Renal cortex interstitium (tissue), 11 donors: ENCODE results near the gene PCBP4. TPM values are rescaled to one million over a fixed set of nuclear protein-coding genes. Genes with fewer than 3 reads are reported as not detected.
"Not testable (repeated sequence)": the region's sequence is repeated elsewhere in the genome, so short reads cannot be mapped to it uniquely, and the experiment has no call there.

ENCODE experiments used
- DNase-seq, 11 donors: peaks; one replicate each; pipeline ENCODE4 v3.0.0-alpha.2; 2013; ENCODE audit warnings: low read depth in 9 of 11, low spot score in 4 of 11; ENCODE audit errors: extremely low read depth in 1 of 11
- polyA plus RNA-seq, 3 donors: library from polyadenylated mRNA; unstranded; fragments of 120-200 nt; gene quantifications; one replicate each; pipeline ENCODE4 v1.2.1, GENCODE V29; 2013; ENCODE audit not compliant: insufficient read length in 3 of 3

The PCBP4 gene
- polyA plus RNA-seq, 3 donors = 56.0 to 77.4 (median 75.5) TPM

DNA sequence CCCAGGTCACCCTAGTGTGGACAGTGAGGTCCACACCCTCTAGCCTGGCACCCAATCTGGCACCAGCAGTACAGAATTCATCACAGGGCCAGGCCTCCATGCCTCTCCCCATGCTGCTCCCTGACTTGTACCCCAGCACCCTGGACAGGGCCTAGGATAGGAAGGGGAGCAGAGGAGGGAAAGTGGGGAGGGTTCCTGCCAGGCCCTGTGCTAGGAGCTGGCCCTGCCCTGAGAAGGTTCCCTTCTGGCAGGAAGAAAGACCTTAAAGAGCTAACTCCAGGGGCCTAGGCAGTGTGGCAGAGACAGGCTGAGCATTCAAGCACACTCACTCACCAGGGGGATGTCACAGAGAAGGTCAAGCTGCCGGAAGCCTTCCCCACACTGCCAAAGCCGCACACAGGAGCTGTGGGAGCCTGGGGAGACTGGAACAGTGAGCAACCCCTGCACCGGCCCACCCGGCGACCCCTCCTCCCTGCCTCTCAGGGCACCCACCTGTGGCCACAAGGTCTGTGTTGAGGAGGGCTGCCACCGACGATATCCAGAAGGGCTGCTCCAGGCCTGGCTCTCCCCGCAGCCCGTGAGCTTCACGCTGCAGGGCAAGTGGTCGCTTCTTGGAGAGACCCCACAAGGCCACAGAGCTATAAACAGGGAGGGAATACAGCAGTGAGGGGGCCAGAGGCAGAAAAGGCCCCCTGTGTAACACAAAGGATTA, 33.0 kb downstream of the PCBP4 start:
- DNase-seq = no peak

DNA sequence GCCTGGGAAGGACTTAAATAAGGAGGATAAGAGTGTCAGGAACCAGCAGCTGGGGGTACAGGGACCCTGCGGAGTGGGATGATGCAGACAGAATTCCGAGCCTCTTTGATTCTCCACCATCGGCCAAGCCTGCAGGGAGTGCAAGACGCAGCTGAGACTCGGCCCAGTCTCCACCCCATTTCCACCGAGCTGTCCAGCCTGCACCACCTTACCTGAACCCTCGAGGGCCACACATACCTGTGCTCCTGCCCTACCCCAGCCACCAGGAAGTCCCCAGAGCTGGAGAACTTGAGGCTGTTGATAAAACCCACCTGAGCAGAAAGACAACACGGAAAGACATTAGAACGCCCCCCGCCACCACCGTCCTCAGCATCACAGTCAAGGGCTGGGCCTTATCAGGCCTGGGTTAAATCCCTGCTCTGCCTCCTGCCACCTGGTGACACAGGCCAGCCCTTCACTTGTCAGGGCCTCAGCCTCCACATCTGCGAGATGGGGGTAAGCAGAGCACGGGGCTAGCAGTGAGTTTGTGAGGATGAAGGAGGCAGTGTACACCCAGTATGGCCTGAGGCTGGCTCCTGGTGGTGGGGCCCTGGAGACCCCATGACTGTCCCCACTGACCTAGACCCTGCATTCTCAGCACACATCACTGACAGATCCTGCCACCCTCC, 33.6 kb downstream of the PCBP4 start:
- DNase-seq = no peak

DNA sequence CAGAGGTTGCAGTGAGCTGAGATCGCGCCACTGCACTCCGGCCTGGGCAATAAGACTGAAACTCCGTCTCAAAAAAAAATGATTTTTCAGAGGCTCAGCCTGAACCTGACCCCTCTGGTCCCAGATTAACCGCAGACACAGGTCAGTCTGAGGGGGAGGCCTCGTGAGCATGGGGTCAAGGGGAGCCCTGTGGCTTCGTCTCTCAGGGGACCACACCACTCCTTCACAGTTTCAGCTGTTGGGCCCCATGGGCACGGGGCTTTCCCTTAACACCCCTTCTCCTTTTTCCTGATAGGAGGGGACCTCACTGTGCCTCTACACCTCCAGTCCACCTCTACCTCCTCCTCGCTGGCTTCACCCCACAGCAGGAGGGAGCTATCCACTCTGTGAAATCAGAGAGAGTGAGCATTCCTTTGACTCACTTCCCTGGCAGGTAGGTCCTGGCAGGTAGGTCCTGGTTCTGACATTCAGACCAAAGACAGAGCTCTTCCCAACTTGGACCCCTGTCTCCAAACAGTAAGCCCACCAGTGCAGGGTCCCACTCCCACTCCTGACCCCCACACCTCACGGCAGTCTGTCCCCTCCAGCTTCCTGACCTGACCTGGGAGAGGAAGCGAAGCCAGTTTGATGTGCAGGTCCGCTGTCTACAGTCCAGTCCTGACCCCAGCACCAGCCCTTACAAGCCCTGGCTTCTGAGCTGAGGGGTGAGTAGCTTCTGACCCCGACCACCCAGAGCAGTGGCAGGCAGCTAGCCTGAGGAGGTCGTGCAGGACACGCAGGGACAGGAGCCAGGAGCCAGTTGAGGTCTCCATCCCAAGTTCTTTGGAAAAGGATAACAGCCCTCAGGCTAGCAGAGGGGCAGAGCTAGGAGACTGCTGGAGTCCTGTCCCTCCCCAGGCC, 34.5 kb downstream of the PCBP4 start:
- DNase-seq = no peak

DNA sequence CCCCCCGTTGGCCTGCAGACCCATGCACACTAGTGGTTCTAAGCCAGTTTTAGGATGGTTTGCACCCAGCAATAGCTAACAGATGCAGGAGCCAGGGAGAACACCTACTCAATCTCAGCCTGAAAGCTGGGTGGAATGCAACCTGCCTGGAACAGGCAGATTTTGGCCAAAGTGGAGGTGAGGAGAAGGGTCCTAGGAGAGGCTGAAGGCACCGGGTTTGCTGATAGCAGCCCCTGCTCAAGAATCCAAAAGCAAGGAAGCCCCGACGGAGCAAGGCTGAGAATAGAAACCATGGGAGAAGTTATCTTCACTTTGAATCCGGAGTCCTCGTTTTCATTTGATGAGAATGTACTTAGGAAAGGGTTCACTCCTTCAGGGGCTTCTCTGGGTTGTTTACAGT, 35.5 kb downstream of the PCBP4 start:
- DNase-seq = no peak

DNA sequence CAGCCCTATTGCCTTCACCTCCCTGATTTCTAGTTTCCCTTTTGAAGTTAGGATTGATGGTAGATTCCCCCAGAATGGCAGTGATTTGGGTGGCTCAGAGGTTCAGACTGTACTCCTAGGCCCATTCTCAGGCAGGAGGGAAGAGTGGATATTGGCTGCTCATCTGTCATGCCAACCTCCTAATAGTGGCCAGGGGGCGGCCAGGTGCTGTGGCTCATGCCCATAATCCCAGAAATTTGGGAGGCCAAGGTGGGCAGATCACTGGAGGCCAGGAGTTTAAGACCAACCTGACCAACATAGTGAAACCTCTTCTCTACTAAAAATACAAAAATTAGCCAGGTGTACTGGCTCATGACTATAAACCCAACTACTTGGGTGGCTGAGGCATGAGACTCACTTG, 36.8 kb downstream of the PCBP4 start:
- DNase-seq = no peak

DNA sequence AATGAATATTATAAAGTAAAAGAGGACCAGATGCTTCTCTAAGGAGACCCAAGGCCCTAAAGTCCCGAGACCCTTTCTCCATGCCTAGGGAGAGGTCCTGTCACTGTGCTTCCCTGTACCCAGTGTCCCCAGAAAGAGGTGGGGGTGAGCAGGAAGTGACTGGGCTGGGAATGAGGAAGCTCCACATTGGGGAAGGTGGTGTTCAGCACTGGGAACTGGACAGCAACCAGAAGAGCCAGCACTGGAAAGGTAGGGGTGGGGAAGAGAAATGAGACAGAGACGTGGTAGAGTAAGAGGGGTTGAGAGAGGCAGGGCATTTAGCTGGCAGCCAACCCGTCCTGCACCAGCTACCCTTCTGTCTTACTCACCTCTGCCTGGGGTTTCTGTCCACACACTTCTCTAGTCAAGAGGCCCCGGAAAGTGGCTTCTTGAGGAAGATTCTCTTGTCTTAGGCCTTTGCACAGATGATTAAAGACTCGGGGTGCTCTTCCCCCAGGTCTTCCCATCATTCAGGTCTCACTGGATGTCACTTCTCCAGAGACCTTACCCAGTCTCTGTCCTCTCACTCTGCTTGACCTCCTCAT, 37.7 kb downstream of the PCBP4 start:
- DNase-seq = no peak

DNA sequence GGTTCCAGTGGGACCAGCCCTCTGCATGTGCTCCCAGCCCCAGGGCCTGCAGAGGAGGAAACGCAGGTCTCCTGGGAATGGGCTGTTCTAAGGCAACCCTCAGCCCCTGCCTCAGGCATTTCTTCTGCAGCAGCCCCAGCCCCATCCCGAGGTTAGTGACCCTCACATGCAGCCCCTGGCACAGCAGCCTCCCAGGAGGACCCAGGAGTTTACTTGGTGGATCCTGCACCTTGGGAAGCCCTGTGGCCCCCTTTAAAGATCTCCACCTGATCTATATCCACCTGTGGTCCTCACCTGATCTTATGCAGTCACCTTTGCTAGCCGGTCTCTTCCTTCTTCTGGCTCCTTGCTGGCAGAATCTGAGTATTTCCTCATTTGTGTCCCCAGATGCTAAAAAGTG, 38.3 kb downstream of the PCBP4 start:
- not testable (repeated sequence) for DNase-seq

DNA sequence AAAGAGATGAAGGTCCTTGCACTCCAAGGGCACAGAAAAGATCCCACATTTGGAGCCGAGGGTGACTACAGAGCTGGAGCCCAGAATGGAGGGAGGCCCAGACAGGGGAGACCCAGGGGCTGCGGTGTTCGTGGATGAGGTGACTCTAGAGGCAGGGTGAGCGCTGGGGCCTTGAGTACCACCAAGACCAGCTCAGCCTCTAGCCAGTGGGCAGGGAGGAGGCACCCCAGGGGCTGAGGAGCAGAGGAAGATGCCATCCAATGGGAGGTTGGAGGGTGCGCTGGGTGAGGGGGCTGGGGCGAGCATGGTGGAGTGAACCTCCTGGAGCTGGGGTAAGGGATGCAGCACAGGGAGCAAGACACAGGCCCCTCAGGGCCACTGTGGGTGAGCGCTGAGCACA, 38.8 kb downstream of the PCBP4 start:
- no peak for DNase-seq

DNA sequence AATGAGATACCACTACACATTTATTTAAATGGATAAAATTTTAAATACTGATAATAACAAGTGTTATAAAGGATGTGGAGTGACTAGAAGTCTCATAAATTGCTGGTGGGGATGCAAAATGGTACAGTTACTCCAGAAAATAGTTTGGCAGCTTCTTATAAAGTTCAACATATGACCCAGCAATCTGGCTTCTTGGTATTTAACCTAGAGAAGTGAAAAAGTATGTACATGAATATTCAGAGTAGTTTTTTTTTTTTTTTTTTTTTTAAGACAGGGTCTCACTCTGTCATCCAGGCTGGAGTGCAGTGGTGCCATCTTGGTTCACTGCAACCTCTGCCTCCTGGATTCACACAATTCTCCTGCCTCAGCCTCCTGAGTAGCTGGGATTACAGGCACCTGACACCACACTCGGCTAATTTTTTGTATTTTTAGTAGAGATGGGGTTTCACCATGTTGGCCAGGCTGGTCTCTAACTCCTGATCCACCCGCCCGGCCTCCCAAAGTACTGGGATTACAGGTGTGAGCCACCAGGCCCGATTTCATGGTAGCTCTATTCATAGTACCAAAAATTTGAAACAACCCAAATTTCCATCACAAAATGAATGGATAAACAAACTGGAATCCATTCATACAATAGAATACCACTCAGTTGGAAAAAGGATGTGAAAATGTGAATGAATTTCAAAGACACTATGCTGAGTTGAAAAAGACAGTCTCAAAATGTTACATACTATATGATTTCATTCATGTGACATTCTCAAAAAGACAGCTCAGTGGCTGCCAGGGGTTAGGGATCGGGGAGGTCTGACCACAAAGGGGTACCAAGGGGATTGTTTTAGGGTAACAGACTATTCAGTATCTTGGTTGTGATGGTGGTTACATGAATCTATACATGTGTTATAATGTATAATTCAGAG, 39.9 kb downstream of the PCBP4 start:
- DNase-seq = no peak

DNA sequence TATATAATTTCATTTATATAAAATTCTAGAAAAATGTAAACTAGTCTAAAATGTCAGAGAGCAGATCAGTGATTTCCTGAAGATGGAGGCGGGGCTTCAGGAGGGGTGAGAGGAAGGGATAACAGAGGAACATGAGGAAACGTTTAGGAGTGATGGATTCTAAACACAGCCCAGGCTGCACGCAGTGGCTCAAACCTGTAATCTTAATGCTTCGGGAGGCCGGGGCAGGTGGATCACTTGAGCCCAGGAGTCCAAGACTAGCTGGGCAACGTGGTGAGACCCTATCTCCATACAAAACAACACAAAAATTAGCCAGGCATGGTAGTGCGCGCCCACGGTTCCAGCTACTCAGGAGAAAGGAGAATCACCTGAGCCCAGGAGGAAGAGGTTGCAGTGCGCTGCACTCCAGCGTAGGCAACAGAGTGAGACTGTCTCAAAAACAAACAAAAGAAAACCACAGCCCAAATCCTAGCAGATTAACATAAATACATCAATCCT, 46.1 kb downstream of the PCBP4 start:
- DNase-seq = no peak

DNA sequence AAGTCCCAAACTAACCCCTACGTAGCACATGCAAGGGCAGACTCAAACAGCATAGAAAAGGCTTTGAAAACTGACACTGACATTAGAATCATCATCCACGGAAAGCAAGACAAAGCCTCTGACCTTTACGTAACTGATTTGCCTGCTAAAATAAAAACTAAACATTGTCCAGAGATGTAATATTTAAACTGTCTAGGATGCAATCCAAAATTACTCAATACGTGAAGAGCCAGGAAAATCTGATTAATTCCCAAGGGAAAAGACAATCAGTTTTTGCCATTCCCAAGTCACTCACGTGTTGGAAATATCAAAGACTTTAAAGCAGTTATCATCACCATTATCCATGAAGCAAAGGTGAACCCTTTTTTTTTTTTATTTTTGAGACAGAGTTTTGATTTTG, 50.8 kb downstream of the PCBP4 start:
- DNase-seq = no peak

DNA sequence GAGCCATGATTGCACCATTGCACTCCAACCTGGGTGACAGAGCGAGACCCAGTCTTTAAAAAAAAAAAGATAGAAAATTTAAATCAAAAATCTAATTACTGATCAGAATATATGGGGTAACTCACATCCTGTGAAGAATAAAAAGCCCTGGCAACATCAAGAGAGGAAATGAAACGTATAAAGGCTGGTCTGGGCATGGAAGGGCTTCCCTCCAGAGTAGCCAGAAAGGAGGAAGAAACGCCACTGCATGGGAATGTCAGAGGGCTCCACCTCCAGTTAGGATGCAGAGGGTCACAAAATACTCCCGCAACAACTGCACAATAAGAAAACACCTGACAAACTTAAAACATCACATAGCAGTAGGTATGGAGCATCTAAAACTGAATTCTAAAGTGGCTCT, 59.2 kb downstream of the PCBP4 start:
- DNase-seq = no peak

Other genes with a start within 250 kb of the PCBP4 start
- gene IQCF6, start 188.2 kb downstream of the PCBP4 start, polyA plus RNA-seq = not detected
- gene IQCF2, start 105.8 kb downstream of the PCBP4 start, polyA plus RNA-seq = not detected
- not detected for gene IQCF5, start 91.9 kb downstream of the PCBP4 start, polyA plus RNA-seq
- not detected for gene IQCF1, start 64.1 kb downstream of the PCBP4 start, polyA plus RNA-seq
- gene RRP9, start 25.6 kb downstream of the PCBP4 start, polyA plus RNA-seq = 10 to 100 TPM; 18.0 to 22.6 (median 20.3) TPM
- gene PARP3, start 25.1 kb downstream of the PCBP4 start, polyA plus RNA-seq = 10 to 100 TPM; 15.8 to 18.4 (median 16.8) TPM
- under 1 TPM; 0.40 to 0.83 (median 0.53) TPM for gene GPR62, start 12.1 kb downstream of the PCBP4 start, polyA plus RNA-seq
- 10 to 100 TPM; 64.8 to 87.7 (median 83.3) TPM for gene ABHD14B, start 6.6 kb upstream of the PCBP4 start, polyA plus RNA-seq
- gene ABHD14A, start 7.6 kb upstream of the PCBP4 start, polyA plus RNA-seq = 10 to 100 TPM; 17.7 to 30.2 (median 28.7) TPM
- 100 to 1,000 TPM in 2 of 3 donors, 10 to 100 TPM in 1; 89.3 to 120 (median 118) TPM for gene ACY1, start 16.1 kb upstream of the PCBP4 start, polyA plus RNA-seq
- gene RPL29, start 28.4 kb upstream of the PCBP4 start, polyA plus RNA-seq = 1,000 to 10,000 TPM; 1,559 to 1,800 (median 1,682) TPM
- gene DUSP7, start 89.1 kb upstream of the PCBP4 start, polyA plus RNA-seq = 10 to 100 TPM; 14.8 to 19.0 (median 16.2) TPM
- gene POC1A, start 187.0 kb upstream of the PCBP4 start, polyA plus RNA-seq = 10 to 100 TPM in 1 of 3 donors, 1 to 10 TPM in 2; 7.0 to 10.6 (median 8.5) TPM
- gene ALAS1, start 230.7 kb upstream of the PCBP4 start, polyA plus RNA-seq = 10 to 100 TPM; 46.4 to 49.2 (median 47.6) TPM